Fibroblast of pulmonary artery (primary cell): ENCODE data around the gene SLC43A2.

Experiments
- DNase-seq: peaks from one replicate; pipeline ENCODE4 v3.0.0-alpha.2; 2010; ENCODE audit warnings: low read depth
- H3K4me3 ChIP-seq: replicated peaks from 2 replicates; pipeline ENCODE4 v1.5.1; 2011; ENCODE audit warnings: low read depth, mild to moderate bottlenecking, control low read depth, low read length, moderate library complexity
- TF ChIP-seq, protein P1 (sequence below): IDR thresholded peaks from 2 replicates; pipeline ENCODE4 v1.5.1; 2011; ENCODE audit warnings: mild to moderate bottlenecking, control low read depth, low read length, inconsistent platforms; ENCODE audit errors: missing control alignments

Gene SLC43A2

DNA sequence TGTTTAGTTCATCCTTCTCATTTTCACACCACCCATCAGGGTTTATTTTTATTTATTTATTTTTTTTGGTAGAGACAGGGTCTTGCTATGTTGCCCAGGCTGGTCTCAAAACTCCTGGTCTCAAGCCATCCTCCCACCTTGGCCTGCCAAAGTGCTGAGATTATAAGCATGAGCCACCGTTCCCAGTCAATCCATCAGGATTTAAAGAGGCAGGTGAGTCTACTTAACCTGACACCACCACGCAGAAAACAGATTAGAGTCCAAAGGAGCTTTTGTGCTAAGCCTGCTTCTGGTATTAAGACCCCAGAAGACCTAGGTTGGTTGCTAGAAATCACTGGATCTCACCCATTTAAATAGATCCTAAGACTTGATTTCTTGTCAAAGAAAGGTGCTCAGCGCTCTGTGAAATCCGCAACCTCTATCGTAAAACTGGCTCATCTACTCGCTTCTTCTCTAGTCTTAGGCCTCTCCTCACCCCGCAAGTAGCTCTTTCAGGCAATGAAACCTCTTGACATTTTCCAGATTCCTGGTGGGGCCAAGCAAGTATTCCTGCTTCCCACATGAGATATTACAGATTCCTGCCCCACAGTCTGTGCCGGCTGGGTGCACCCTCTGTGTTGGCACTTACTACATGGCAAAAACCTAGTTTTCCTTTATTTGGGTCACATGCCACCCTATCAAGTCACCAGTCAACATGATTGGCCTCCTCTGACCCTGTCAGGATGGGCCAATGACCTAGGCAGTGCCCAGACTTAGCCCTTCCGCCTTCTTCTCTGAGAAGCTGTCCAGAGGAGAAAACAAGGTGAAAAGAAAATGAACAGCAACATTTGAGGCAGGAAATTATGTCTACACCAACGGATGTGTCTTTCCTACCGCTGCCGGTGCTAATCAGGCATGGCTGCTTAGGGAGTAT is 75.0 kb downstream of the SLC43A2 start:
- TF ChIP-seq, protein P1, sequence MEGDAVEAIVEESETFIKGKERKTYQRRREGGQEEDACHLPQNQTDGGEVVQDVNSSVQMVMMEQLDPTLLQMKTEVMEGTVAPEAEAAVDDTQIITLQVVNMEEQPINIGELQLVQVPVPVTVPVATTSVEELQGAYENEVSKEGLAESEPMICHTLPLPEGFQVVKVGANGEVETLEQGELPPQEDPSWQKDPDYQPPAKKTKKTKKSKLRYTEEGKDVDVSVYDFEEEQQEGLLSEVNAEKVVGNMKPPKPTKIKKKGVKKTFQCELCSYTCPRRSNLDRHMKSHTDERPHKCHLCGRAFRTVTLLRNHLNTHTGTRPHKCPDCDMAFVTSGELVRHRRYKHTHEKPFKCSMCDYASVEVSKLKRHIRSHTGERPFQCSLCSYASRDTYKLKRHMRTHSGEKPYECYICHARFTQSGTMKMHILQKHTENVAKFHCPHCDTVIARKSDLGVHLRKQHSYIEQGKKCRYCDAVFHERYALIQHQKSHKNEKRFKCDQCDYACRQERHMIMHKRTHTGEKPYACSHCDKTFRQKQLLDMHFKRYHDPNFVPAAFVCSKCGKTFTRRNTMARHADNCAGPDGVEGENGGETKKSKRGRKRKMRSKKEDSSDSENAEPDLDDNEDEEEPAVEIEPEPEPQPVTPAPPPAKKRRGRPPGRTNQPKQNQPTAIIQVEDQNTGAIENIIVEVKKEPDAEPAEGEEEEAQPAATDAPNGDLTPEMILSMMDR = no peak
- no peak overlapping the region for H3K4me3 ChIP-seq
- no peak for DNase-seq

DNA sequence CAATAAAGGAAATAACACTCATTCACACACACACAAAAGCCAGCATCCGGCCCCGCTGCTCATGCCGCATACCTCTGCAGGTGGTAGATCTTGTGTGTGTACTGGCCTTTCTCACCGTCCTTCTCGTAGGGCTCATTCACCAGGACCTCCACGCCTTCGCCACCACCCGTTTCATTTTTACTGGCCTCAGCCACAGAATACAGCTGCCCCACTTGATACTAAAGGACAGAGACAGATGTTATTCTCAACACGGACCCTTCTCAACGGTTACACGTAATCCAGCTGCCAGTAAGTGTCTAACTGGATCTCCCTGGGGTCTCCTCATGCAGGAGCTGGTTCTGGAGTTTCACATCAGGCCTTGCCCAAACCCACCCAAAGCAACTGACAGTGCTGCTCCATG is 75.7 kb downstream of the SLC43A2 start:
- no peak for DNase-seq
- TF ChIP-seq, protein P1 = no peak
- no peak overlapping the region for H3K4me3 ChIP-seq

DNA sequence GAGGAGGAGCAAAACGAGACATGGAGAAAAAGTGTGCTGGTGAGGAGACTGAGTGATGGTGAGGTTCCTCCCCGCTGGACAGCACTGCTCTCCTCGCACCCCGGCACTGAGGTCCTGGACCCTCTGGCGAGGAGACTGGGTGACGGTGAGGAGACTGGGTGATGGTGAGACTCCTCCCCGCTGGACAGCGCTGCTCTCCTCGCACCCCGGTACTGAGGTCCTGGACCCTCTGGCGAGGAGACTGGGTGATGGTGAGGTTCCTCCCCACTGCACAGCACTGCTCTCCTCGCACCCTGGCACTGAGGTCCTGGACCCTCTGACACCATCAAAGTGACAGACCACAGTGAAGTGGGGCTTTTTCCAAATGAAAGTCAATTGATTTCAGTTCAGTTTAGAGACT is 76.9 kb downstream of the SLC43A2 start:
- H3K4me3 ChIP-seq = no peak overlapping the region
- no peak for DNase-seq
- TF ChIP-seq, protein P1 = no peak

DNA sequence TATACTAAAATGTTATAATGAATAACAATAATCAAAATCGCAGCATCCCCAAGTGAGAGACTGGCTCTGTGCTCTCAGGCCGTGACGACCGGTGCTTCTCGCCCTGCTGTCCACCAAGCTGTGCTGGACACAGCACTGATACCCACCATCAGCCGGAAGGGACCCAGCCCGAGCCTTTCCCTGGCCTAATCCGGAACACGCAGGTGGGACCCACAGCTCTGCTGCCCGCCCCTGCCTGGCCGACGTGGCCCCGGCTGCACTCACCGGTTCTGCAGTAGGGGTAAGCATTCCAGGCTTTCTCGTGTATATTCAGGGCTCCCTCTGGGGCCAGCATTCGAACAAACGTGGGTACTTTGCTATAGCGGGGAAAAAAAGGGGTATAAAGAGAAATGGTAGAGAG is 80.6 kb downstream of the SLC43A2 start:
- no peak for DNase-seq
- TF ChIP-seq, protein P1 = no peak
- no peak overlapping the region for H3K4me3 ChIP-seq

DNA sequence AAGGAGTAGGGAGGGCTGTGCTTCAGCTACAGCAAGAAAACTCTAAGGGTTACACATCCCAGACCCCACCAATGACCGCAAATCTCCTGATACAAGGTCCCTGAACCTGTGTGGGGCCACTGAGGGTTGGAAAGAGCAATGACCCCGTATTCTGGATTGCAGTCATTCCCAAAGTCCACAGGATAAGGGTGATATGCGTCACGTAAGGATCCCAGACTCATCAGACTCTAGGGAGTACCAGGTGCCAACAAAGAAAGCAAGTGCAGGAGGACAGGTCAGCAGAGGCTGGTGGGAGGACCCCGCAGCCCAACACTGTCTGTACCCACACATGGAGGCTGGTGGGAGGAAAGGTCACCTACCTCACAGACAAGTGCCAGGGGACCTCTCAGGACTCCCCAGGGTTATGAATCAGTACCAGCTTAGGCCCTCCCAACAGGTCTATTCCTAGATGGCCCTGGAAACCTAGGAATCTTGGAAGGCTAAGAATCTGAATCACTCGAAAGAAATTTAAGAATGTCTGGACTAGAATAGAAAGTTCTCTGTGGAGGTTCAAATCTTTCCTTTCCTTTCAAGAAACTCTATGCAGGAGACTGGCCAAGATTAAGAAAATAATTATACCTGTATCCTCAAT is 82.2 kb downstream of the SLC43A2 start:
- no peak for DNase-seq
- H3K4me3 ChIP-seq = no peak overlapping the region
- TF ChIP-seq, protein P1 = no peak

DNA sequence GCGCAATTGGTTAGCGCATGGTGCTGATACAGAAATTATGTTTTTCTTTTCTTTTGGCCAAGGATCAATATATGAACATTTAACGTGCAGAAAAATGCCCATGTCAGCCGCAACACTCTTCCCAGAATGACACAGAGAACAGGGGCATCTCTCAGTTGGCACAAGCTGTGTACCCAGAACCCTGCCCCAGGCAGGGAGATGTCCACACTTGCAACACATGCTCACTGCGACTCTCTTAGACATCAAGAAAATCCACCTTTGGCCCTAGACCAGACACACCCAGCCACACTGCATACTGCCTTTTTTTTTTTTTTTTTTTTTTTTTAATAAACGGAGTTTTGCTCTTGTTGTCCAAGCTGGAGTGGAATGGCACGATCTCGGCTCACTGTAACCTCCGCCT is 83.0 kb downstream of the SLC43A2 start:
- H3K4me3 ChIP-seq = no peak overlapping the region
- DNase-seq = no peak
- TF ChIP-seq, protein P1 = no peak

DNA sequence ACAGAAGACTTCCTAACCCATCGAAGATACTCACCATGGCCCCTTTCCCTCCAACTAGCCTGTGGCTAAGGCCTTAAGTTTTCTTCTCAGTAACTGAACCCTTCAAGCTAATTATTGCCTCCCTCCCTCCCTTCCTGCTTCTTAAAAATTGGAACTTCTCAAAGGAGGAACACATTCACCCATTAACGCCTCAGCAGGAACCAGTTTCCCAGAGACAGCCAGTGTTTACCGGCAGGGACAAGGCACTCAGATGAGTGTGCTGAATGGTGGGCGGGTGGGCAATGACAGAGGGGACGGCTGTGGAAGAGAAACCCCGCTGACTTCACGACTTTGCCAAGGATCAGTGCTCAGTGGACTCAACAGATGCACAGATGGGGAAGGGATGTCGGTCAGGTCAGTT is 86.3 kb downstream of the SLC43A2 start:
- no peak for DNase-seq
- TF ChIP-seq, protein P1 = no peak
- no peak overlapping the region for H3K4me3 ChIP-seq
